HEK293 (cell line): Measurements from ENCODE around the gene CECR2.

Experiments
- CTCF ChIA-PET: fragments of 350-600 bp; formaldehyde crosslinking; extraction: SDS; loops from one replicate; lab custom pipeline; 2021; ENCODE audit warnings: antibody characterized with exemption; lab: Yijun Ruan, JAX
- POLR2A ChIA-PET: fragments of 300-600 bp; formaldehyde crosslinking; extraction: SDS; loops from one replicate; lab custom pipeline; 2020; ENCODE audit warnings: antibody characterized with exemption, inconsistent platforms; lab: Yijun Ruan, JAX
- H3K27ac ChIP-seq: fragments of 200-500 bp; sonication (Bioruptor generic); 2 replicates; pipeline ENCODE4 v1.5.1; 2014; ENCODE audit warnings: low read depth, low read length, control low read depth, inconsistent platforms; ENCODE audit errors: extremely low read depth
- H3K36me3 ChIP-seq, 2 experiments: fragments of 200-500 bp in 1 of 2; sonication (Bioruptor generic) in 1 of 2; 1 replicate in 1 of 2; 2 replicates in 1 of 2; pipeline ENCODE4 v1.5.1; 2014 to 2017; ENCODE audit warnings: inconsistent platforms in 2 of 2, low read length in 2 of 2; ENCODE audit not compliant: control insufficient read depth in 2 of 2, insufficient read depth in 1 of 2
- H3K4me1 ChIP-seq: fragments of 200-500 bp; sonication (Bioruptor generic); 2 replicates; pipeline ENCODE4 v1.5.1; 2014; ENCODE audit warnings: mild to moderate bottlenecking, low read length, inconsistent platforms; ENCODE audit not compliant: control insufficient read depth, insufficient read depth
- H3K4me3 ChIP-seq: 2 replicates; pipeline ENCODE4 v1.5.1; 2011; ENCODE audit warnings: low read depth, mild to moderate bottlenecking, control low read depth, low read length, moderate library complexity
- H3K9me3 ChIP-seq: fragments of 200-500 bp; sonication (Bioruptor generic); 2 replicates; pipeline ENCODE4 v1.5.1; 2014; ENCODE audit warnings: low read depth, low read length, inconsistent platforms; ENCODE audit not compliant: control insufficient read depth, insufficient read depth
- KLF7 ChIP-seq: fragments of 450-650 bp; formaldehyde crosslinking; IDR thresholded peaks from 2 replicates; pipeline ENCODE4 v1.5.1; 2016; ENCODE audit warnings: missing biosample characterization, missing genetic modification characterization, borderline replicate concordance
- ZBTB17 ChIP-seq: fragments of 450-650 bp; formaldehyde crosslinking; IDR thresholded peaks from 2 replicates; pipeline ENCODE4 v1.5.1; 2016; ENCODE audit warnings: missing biosample characterization, missing genetic modification characterization
- ZNF133 ChIP-seq: fragments of 450-650 bp; formaldehyde crosslinking; IDR thresholded peaks from 2 replicates; pipeline ENCODE4 v1.5.1; 2016; ENCODE audit warnings: missing biosample characterization, missing genetic modification characterization
- ZNF146 ChIP-seq: fragments of 450-650 bp; formaldehyde crosslinking; IDR thresholded peaks from 2 replicates; pipeline ENCODE4 v1.5.1; 2016; ENCODE audit warnings: missing biosample characterization, missing genetic modification characterization
- ZNF2 ChIP-seq: fragments of 450-650 bp; formaldehyde crosslinking; IDR thresholded peaks from 2 replicates; pipeline ENCODE4 v1.5.1; 2016; ENCODE audit warnings: missing biosample characterization, missing genetic modification characterization
- ZNF24 ChIP-seq: fragments of 450-650 bp; formaldehyde crosslinking; IDR thresholded peaks from 2 replicates; pipeline ENCODE4 v1.5.1; 2016; ENCODE audit warnings: missing biosample characterization, missing genetic modification characterization
- ZNF266 ChIP-seq: fragments of 450-650 bp; formaldehyde crosslinking; IDR thresholded peaks from 2 replicates; pipeline ENCODE4 v1.5.1; 2016; ENCODE audit warnings: missing biosample characterization, missing genetic modification characterization, low read depth
- ZNF292 ChIP-seq: fragments of 450-650 bp; formaldehyde crosslinking; IDR thresholded peaks from 2 replicates; pipeline ENCODE4 v1.5.1; 2016; ENCODE audit warnings: low read depth, missing biosample characterization, missing genetic modification characterization, borderline replicate concordance
- ZNF530 ChIP-seq: fragments of 450-650 bp; formaldehyde crosslinking; IDR thresholded peaks from 2 replicates; pipeline ENCODE4 v1.5.1; 2016; ENCODE audit warnings: low read depth, missing biosample characterization, missing genetic modification characterization
- ZNF624 ChIP-seq: fragments of 450-650 bp; formaldehyde crosslinking; IDR thresholded peaks from 2 replicates; pipeline ENCODE4 v1.5.1; 2017; ENCODE audit warnings: missing biosample characterization, missing genetic modification characterization
- ZNF747 ChIP-seq: fragments of 450-650 bp; formaldehyde crosslinking; IDR thresholded peaks from 2 replicates; pipeline ENCODE4 v1.5.1; 2016; ENCODE audit warnings: missing biosample characterization, missing genetic modification characterization
- ZNF837 ChIP-seq: fragments of 450-650 bp; formaldehyde crosslinking; IDR thresholded peaks from 2 replicates; pipeline ENCODE4 v1.5.1; 2016; ENCODE audit warnings: missing biosample characterization, missing genetic modification characterization
- TF ChIP-seq, protein P1 (sequence below): fragments of 450-650 bp; formaldehyde crosslinking; IDR thresholded peaks from 2 replicates; pipeline ENCODE4 v1.5.1; 2016; ENCODE audit warnings: missing biosample characterization, missing genetic modification characterization
- TF ChIP-seq, protein P2 (sequence below): fragments of 450-650 bp; formaldehyde crosslinking; IDR thresholded peaks from 2 replicates; pipeline ENCODE4 v1.5.1; 2016; ENCODE audit warnings: missing biosample characterization, missing genetic modification characterization
- TF ChIP-seq, protein P3 (sequence below): fragments of 450-650 bp; formaldehyde crosslinking; IDR thresholded peaks from 2 replicates; pipeline ENCODE4 v1.5.1; 2016; ENCODE audit warnings: missing biosample characterization, missing genetic modification characterization
- TF ChIP-seq, protein P4 (sequence below): fragments of 450-650 bp; formaldehyde crosslinking; IDR thresholded peaks from 2 replicates; pipeline ENCODE4 v1.5.1; 2016; ENCODE audit warnings: missing biosample characterization, missing genetic modification characterization
- TF ChIP-seq, protein P5 (sequence below): fragments of 450-650 bp; formaldehyde crosslinking; IDR thresholded peaks from 2 replicates; pipeline ENCODE4 v1.5.1; 2016; ENCODE audit warnings: missing biosample characterization, missing genetic modification characterization, borderline replicate concordance
- TF ChIP-seq, protein P6 (sequence below): fragments of 450-650 bp; IDR thresholded peaks from 2 replicates; pipeline ENCODE4 v1.5.1; 2018; ENCODE audit warnings: missing biosample characterization, missing genetic modification characterization

The CECR2 gene

DNA sequence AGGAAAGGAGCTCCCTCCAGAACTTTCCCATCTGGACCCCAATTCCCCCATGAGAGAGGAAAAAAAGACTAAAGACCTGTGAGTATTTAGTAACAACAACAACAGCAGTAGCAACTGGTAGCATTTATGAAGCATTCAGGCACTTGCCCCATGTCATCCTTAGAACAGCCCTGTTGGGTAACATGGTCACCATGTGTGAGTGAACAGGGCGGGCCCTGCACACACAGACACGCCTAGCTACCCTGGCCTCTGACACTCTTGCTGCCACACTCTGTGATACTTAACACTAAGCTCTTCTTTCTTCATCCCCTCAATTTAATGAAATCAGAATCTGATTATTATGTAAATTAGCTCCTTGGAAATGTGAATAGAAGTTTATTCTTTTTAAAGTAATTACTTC is 167.9 kb downstream of the CECR2 start (continued):
- TF ChIP-seq ZNF837 (tag by site-specific recombination): no peak
- TF ChIP-seq ZNF292: no peak

DNA sequence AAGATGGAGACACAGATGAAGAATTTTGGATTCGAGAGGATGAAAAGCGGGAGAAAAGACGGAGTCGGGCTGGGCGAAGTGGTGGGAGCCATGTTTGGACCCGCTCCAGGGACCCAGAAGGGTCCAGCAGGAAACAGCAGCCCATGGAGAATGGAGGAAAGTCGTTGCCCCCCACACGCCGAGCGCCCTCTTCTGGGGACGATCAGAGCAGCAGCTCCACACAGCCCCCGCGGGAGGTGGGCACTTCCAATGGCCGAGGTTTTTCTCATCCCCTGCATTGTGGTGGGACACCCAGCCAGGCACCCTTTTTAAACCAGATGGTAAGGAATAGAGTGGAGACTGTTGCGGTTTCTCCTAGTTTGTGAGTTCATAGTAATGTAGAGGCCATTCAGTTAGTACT is 171.2 kb downstream of the CECR2 start:
- Histone ChIP-seq H3K4me1 (no peaks in the 10 kb centered on the region), H3K4me3 (no peak overlapping the region), H3K36me3 (peaks cover 7 to 67% of the 10 kb centered on the region in 2 experiments), H3K9me3 (no peaks in the 10 kb centered on the region), H3K27ac (no peak overlapping the region)
- TF ChIP-seq, protein P1, sequence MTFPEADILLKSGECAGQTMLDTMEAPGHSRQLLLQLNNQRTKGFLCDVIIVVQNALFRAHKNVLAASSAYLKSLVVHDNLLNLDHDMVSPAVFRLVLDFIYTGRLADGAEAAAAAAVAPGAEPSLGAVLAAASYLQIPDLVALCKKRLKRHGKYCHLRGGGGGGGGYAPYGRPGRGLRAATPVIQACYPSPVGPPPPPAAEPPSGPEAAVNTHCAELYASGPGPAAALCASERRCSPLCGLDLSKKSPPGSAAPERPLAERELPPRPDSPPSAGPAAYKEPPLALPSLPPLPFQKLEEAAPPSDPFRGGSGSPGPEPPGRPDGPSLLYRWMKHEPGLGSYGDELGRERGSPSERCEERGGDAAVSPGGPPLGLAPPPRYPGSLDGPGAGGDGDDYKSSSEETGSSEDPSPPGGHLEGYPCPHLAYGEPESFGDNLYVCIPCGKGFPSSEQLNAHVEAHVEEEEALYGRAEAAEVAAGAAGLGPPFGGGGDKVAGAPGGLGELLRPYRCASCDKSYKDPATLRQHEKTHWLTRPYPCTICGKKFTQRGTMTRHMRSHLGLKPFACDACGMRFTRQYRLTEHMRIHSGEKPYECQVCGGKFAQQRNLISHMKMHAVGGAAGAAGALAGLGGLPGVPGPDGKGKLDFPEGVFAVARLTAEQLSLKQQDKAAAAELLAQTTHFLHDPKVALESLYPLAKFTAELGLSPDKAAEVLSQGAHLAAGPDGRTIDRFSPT (tag by site-specific recombination): no peak
- TF ChIP-seq, protein P2, sequence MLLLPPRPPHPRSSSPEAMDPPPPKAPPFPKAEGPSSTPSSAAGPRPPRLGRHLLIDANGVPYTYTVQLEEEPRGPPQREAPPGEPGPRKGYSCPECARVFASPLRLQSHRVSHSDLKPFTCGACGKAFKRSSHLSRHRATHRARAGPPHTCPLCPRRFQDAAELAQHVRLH: no peak
- TF ChIP-seq ZNF837 (tag by site-specific recombination) (no peak), ZBTB17 (tag by site-specific recombination) (no peak), ZNF133 (no peak), ZNF24 (no peak)
- CTCF ChIA-PET: interaction anchor here (1.0 to 1.1 kb wide), 2 partner anchors 135 to 465 kb away, joined by 3 read pairs; no protein-coding TSS in a partner anchor
- POLR2A ChIA-PET: interaction anchor here (0.6 kb wide), 1 partner anchor 213 kb away, joined by 3 read pairs; no protein-coding TSS in a partner anchor

DNA sequence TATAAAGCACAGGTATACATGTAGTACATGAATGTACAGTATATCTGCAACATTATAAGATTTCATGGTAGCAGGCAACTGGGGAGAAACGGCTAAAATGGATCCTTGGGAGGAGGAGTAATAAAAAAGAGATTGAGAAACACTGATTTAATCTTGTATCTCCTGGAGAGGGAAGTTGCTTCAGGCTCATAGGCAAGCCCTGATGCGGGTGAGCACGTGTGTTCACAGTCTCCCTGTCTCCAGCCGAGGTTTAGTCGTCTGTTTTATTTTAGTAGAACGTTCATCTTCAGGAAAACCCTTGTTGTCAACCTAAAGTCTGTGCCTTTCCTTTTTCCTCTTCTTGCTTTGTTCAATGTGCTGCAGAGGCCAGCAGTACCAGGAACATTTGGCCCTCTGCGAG is 172.2 kb downstream of the CECR2 start:
- Histone ChIP-seq H3K9me3 (no peaks in the 10 kb centered on the region), H3K27ac (no peak overlapping the region), H3K4me1 (no peaks in the 10 kb centered on the region), H3K4me3 (no peak overlapping the region), H3K36me3 (peaks cover 13 to 66% of the 10 kb centered on the region in 2 experiments)
- TF ChIP-seq, protein P3, sequence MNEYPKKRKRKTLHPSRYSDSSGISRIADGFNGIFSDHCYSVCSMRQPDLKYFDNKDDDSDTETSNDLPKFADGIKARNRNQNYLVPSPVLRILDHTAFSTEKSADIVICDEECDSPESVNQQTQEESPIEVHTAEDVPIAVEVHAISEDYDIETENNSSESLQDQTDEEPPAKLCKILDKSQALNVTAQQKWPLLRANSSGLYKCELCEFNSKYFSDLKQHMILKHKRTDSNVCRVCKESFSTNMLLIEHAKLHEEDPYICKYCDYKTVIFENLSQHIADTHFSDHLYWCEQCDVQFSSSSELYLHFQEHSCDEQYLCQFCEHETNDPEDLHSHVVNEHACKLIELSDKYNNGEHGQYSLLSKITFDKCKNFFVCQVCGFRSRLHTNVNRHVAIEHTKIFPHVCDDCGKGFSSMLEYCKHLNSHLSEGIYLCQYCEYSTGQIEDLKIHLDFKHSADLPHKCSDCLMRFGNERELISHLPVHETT: no peak
- no peak for TF ChIP-seq ZNF624
- TF ChIP-seq, protein P4, sequence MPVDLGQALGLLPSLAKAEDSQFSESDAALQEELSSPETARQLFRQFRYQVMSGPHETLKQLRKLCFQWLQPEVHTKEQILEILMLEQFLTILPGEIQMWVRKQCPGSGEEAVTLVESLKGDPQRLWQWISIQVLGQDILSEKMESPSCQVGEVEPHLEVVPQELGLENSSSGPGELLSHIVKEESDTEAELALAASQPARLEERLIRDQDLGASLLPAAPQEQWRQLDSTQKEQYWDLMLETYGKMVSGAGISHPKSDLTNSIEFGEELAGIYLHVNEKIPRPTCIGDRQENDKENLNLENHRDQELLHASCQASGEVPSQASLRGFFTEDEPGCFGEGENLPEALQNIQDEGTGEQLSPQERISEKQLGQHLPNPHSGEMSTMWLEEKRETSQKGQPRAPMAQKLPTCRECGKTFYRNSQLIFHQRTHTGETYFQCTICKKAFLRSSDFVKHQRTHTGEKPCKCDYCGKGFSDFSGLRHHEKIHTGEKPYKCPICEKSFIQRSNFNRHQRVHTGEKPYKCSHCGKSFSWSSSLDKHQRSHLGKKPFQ: no peak
- no peak for TF ChIP-seq ZNF530
- TF ChIP-seq KLF7: no peak
- TF ChIP-seq ZNF146 (tag by site-specific recombination): no peak
- no peak for TF ChIP-seq ZNF747 (tag by site-specific recombination)
- TF ChIP-seq, protein P5, sequence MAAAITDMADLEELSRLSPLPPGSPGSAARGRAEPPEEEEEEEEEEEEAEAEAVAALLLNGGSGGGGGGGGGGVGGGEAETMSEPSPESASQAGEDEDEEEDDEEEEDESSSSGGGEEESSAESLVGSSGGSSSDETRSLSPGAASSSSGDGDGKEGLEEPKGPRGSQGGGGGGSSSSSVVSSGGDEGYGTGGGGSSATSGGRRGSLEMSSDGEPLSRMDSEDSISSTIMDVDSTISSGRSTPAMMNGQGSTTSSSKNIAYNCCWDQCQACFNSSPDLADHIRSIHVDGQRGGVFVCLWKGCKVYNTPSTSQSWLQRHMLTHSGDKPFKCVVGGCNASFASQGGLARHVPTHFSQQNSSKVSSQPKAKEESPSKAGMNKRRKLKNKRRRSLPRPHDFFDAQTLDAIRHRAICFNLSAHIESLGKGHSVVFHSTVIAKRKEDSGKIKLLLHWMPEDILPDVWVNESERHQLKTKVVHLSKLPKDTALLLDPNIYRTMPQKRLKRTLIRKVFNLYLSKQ (tag by site-specific recombination): no peak
- TF ChIP-seq, protein P1 (tag by site-specific recombination): no peak
- TF ChIP-seq ZNF266: no peak
- TF ChIP-seq, protein P6, sequence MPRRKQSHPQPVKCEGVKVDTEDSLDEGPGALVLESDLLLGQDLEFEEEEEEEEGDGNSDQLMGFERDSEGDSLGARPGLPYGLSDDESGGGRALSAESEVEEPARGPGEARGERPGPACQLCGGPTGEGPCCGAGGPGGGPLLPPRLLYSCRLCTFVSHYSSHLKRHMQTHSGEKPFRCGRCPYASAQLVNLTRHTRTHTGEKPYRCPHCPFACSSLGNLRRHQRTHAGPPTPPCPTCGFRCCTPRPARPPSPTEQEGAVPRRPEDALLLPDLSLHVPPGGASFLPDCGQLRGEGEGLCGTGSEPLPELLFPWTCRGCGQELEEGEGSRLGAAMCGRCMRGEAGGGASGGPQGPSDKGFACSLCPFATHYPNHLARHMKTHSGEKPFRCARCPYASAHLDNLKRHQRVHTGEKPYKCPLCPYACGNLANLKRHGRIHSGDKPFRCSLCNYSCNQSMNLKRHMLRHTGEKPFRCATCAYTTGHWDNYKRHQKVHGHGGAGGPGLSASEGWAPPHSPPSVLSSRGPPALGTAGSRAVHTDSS (tag by site-specific recombination): no peak
- no peak for TF ChIP-seq ZNF2
- CTCF ChIA-PET: interaction anchor here (1.1 kb wide), 1 partner anchor 134 kb away, joined by 3 read pairs; no protein-coding TSS in a partner anchor
- POLR2A ChIA-PET: no interaction called here
